GM23248 (cell line): ENCODE data around the gene USP24.

Source experiments
- EZH2 ChIP-seq: fragments of 200-600 bp; sonication (generic); IDR thresholded peaks from 2 replicates; pipeline ENCODE4 v1.6.1; 2018; ENCODE audit warnings: antibody characterized with exemption, mild to moderate bottlenecking; ENCODE audit not compliant: insufficient read depth, poor library complexity, severe bottlenecking
- EZH2phosphoT487 ChIP-seq: fragments of 200-600 bp; sonication (generic); IDR thresholded peaks from 2 replicates; pipeline ENCODE4 v1.6.1; 2018; ENCODE audit warnings: antibody characterized with exemption, moderate library complexity, mild to moderate bottlenecking, low read depth; ENCODE audit not compliant: insufficient read depth

DNA sequence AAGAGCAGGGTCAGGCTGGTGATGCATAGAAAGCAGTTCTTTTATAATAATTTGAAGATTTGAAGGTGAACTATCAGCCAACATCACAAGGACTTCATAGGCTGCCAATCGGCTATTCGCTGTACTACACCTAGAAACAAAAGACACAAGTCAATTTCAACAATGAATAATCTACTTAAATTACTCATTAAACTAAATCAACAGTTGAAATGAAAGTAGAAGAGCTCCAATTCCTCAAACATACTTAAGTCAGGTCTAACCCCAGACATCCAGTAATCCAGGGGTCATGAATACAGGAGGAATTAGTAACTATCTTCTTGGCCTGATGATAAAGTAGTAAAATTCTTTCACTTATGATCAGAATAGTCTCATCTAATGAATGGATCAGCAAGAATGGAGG, 111.3 kb downstream of the USP24 start:
- TF ChIP-seq EZH2 = no peak
- no peak for TF ChIP-seq EZH2phosphoT487
